T-helper 2 cell treated with Interferon-gamma antibody and Interleukin-4, amounts not matched to agents 5 μg/mL and 100 μg/mL, for 36 hours (primary cell): ENCODE data around the gene NTRK3.
A peak's percentile ranks its signal among the peaks of the same experiment; 100 is the strongest.

Experiments used
- DNase-seq: peaks from one replicate; pipeline ENCODE4 v3.0.0; 2021; ENCODE audit warnings: low spot score
- H3K27ac Mint-ChIP-seq: one replicate; pipeline ENCODE4 v1.8.0; 2021; ENCODE audit warnings: mild to moderate bottlenecking, mixed read lengths
- H3K27me3 Mint-ChIP-seq: one replicate; pipeline ENCODE4 v1.8.0; 2021; ENCODE audit warnings: low read depth, mixed read lengths
- H3K36me3 Mint-ChIP-seq: one replicate; pipeline ENCODE4 v1.8.0; 2021; ENCODE audit warnings: low read depth, mixed read lengths
- H3K4me1 Mint-ChIP-seq: one replicate; pipeline ENCODE4 v1.8.0; 2021; ENCODE audit warnings: low read depth, mixed read lengths
- H3K4me3 Mint-ChIP-seq: one replicate; pipeline ENCODE4 v1.8.0; 2022; ENCODE audit warnings: mild to moderate bottlenecking, moderate library complexity, mixed read lengths
- H3K9me3 Mint-ChIP-seq: one replicate; pipeline ENCODE4 v1.8.0; 2021; ENCODE audit warnings: mixed read lengths

Gene NTRK3

GRCh38 chr15:88256279-88257230, at the start of gene NTRK3:
TSS of gene NTRK3 (minus strand) at chr15:88256739. CDS start at chr15:88256153, 586 bp downstream.
- H3K9me3 Mint-ChIP-seq: no peaks in the 10 kb centered on the region
- H3K4me3 Mint-ChIP-seq: peak within 1 kb of the TSS; percentile 87
- H3K27me3 Mint-ChIP-seq: peaks cover 70% of the 10 kb centered on the region
- H3K27ac Mint-ChIP-seq: no peak within 1 kb of the TSS
- no peaks in the 10 kb centered on the region for H3K36me3 Mint-ChIP-seq
- DNase-seq: no peak
- H3K4me1 Mint-ChIP-seq: peaks cover 11% of the 10 kb centered on the region

GRCh38 chr15:88303395-88303794, 46.9 kb upstream of the NTRK3 start:
- Mint-ChIP-seq H3K9me3 (no peaks in the 10 kb centered on the region), H3K36me3 (no peaks in the 10 kb centered on the region), H3K27me3 (no peaks in the 10 kb centered on the region), H3K4me3 (no peak overlapping the region), H3K27ac (no peak overlapping the region), H3K4me1 (no peaks in the 10 kb centered on the region)
- DNase-seq: no peak

- Mint-ChIP-seq H3K9me3 (no peaks in the 10 kb centered on the region), H3K36me3 (no peaks in the 10 kb centered on the region), H3K27ac (no peak overlapping the region), H3K4me3 (no peak overlapping the region), H3K27me3 (no peaks in the 10 kb centered on the region), H3K4me1 (no peaks in the 10 kb centered on the region)
- DNase-seq: no peak
Measured at GRCh38 chr15:88302373-88302772, 45.8 kb upstream of the NTRK3 start.

GRCh38 chr15:88301311-88301710, 44.8 kb upstream of the NTRK3 start:
- no peaks in the 10 kb centered on the region for H3K36me3 Mint-ChIP-seq
- DNase-seq: no peak

GRCh38 chr15:88300861-88301260, 44.3 kb upstream of the NTRK3 start:
- DNase-seq: no peak
- H3K27ac Mint-ChIP-seq: no peak overlapping the region
- H3K4me3 Mint-ChIP-seq: no peak overlapping the region
- no peaks in the 10 kb centered on the region for H3K36me3 Mint-ChIP-seq
- H3K27me3 Mint-ChIP-seq: no peaks in the 10 kb centered on the region
- no peaks in the 10 kb centered on the region for H3K9me3 Mint-ChIP-seq
- H3K4me1 Mint-ChIP-seq: no peaks in the 10 kb centered on the region

More at GRCh38 chr15:88301311-88301710, 44.8 kb upstream of the NTRK3 start:
- no peak overlapping the region for H3K4me3 Mint-ChIP-seq
- H3K4me1 Mint-ChIP-seq: no peaks in the 10 kb centered on the region
- H3K27me3 Mint-ChIP-seq: no peaks in the 10 kb centered on the region
- no peak overlapping the region for H3K27ac Mint-ChIP-seq
- H3K9me3 Mint-ChIP-seq: no peaks in the 10 kb centered on the region

- no peaks in the 10 kb centered on the region for H3K4me1 Mint-ChIP-seq
- H3K27me3 Mint-ChIP-seq: no peaks in the 10 kb centered on the region
Measured at GRCh38 chr15:88300089-88300488, 43.5 kb upstream of the NTRK3 start.

GRCh38 chr15:88299497-88299896, 43.0 kb upstream of the NTRK3 start:
- H3K36me3 Mint-ChIP-seq: no peaks in the 10 kb centered on the region
- H3K27ac Mint-ChIP-seq: no peak overlapping the region
- H3K4me3 Mint-ChIP-seq: no peak overlapping the region
- DNase-seq: no peak
- no peaks in the 10 kb centered on the region for H3K27me3 Mint-ChIP-seq
- H3K4me1 Mint-ChIP-seq: no peaks in the 10 kb centered on the region
- no peaks in the 10 kb centered on the region for H3K9me3 Mint-ChIP-seq

More at GRCh38 chr15:88300089-88300488, 43.5 kb upstream of the NTRK3 start:
- Mint-ChIP-seq H3K9me3 (no peaks in the 10 kb centered on the region), H3K27ac (no peak overlapping the region), H3K4me3 (no peak overlapping the region), H3K36me3 (no peaks in the 10 kb centered on the region)
- DNase-seq: no peak

GRCh38 chr15:88288661-88289060, 32.1 kb upstream of the NTRK3 start:
- Mint-ChIP-seq H3K4me1 (no peaks in the 10 kb centered on the region), H3K27me3 (peaks cover 21% of the 10 kb centered on the region), H3K36me3 (no peaks in the 10 kb centered on the region), H3K4me3 (no peak overlapping the region), H3K27ac (no peak overlapping the region), H3K9me3 (no peaks in the 10 kb centered on the region)
- DNase-seq: no peak

GRCh38 chr15:88288206-88288605, 31.7 kb upstream of the NTRK3 start:
- Mint-ChIP-seq H3K27ac (no peak overlapping the region), H3K4me3 (no peak overlapping the region), H3K9me3 (no peaks in the 10 kb centered on the region), H3K27me3 (peaks cover 25% of the 10 kb centered on the region), H3K36me3 (no peaks in the 10 kb centered on the region), H3K4me1 (no peaks in the 10 kb centered on the region)
- no peak for DNase-seq

- H3K4me3 Mint-ChIP-seq: no peak overlapping the region
- H3K9me3 Mint-ChIP-seq: no peaks in the 10 kb centered on the region
- DNase-seq: no peak
- no peaks in the 10 kb centered on the region for H3K4me1 Mint-ChIP-seq
- H3K27ac Mint-ChIP-seq: no peak overlapping the region
- peaks cover 32% of the 10 kb centered on the region for H3K27me3 Mint-ChIP-seq
- H3K36me3 Mint-ChIP-seq: no peaks in the 10 kb centered on the region
Measured at GRCh38 chr15:88284318-88284998, 27.9 kb upstream of the NTRK3 start.

GRCh38 chr15:88282614-88283013, 26.1 kb upstream of the NTRK3 start:
- no peak for DNase-seq
- Mint-ChIP-seq H3K36me3 (no peaks in the 10 kb centered on the region), H3K4me1 (no peaks in the 10 kb centered on the region), H3K27ac (no peak overlapping the region), H3K9me3 (no peaks in the 10 kb centered on the region), H3K27me3 (peaks cover 37% of the 10 kb centered on the region), H3K4me3 (no peak overlapping the region)

- no peak for DNase-seq
- Mint-ChIP-seq H3K36me3 (no peaks in the 10 kb centered on the region), H3K27me3 (peaks cover 14% of the 10 kb centered on the region), H3K27ac (no peak overlapping the region), H3K9me3 (no peaks in the 10 kb centered on the region), H3K4me3 (no peak overlapping the region), H3K4me1 (no peaks in the 10 kb centered on the region)
Measured at GRCh38 chr15:88276821-88277410, 20.4 kb upstream of the NTRK3 start.

- Mint-ChIP-seq H3K4me1 (no peaks in the 10 kb centered on the region), H3K9me3 (no peaks in the 10 kb centered on the region), H3K27ac (no peak overlapping the region), H3K27me3 (peaks cover 15% of the 10 kb centered on the region), H3K4me3 (no peak overlapping the region), H3K36me3 (no peaks in the 10 kb centered on the region)
- DNase-seq: no peak
Measured at GRCh38 chr15:88275804-88276203, 19.3 kb upstream of the NTRK3 start.
